Smooth muscle cell (in vitro differentiated cells): ENCODE results near the gene ELAVL2. TPM values are rescaled to one million over a fixed set of nuclear protein-coding genes. Genes with fewer than 3 reads are reported as not detected.

ENCODE experiments used
- DNase-seq: peaks from one replicate; lab custom pipeline; 2025; ENCODE audit not compliant: unreplicated experiment; lab: John Stamatoyannopoulos, UW
- H2AFZ ChIP-seq: fragments of 200-600 bp; sonication (generic); 2 replicates; pipeline ENCODE4 v1.6.0; 2016; ENCODE audit warnings: antibody characterized with exemption, low read depth, mild to moderate bottlenecking
- H3F3A ChIP-seq: fragments of 200-600 bp; sonication (generic); 2 replicates; pipeline ENCODE4 v1.6.0; 2017; ENCODE audit warnings: antibody characterized with exemption, low read depth
- H3K27ac ChIP-seq: fragments of 200-600 bp; sonication (generic); 2 replicates; pipeline ENCODE4 v1.5.1; 2016; ENCODE audit warnings: low read depth, mild to moderate bottlenecking
- H3K27me3 ChIP-seq: fragments of 200-600 bp; sonication (generic); 2 replicates; pipeline ENCODE4 v1.6.1; 2016; ENCODE audit warnings: low read depth, mild to moderate bottlenecking
- H3K36me3 ChIP-seq: fragments of 200-600 bp; sonication (generic); 2 replicates; pipeline ENCODE4 v1.5.1; 2016; ENCODE audit warnings: low read depth
- H3K4me1 ChIP-seq: fragments of 200-600 bp; sonication (generic); 2 replicates; pipeline ENCODE4 v1.5.1; 2016; ENCODE audit warnings: low read depth
- H3K4me2 ChIP-seq: fragments of 200-600 bp; sonication (generic); 2 replicates; pipeline ENCODE4 v1.6.0; 2016; ENCODE audit warnings: mild to moderate bottlenecking
- H3K4me3 ChIP-seq: fragments of 200-600 bp; sonication (generic); 2 replicates; pipeline ENCODE4 v1.5.1; 2016; ENCODE audit warnings: mild to moderate bottlenecking
- H3K79me2 ChIP-seq: fragments of 200-600 bp; sonication (generic); 2 replicates; pipeline ENCODE4 v1.6.0; 2016; ENCODE audit warnings: low read depth, mild to moderate bottlenecking
- H3K9ac ChIP-seq: fragments of 200-600 bp; sonication (generic); 2 replicates; pipeline ENCODE4 v1.6.0; 2016; ENCODE audit warnings: low read depth
- H3K9me3 ChIP-seq: fragments of 200-600 bp; sonication (generic); replicated peaks from 2 replicates; pipeline ENCODE4 v1.5.1; 2016; ENCODE audit warnings: low read depth
- H4K20me1 ChIP-seq: fragments of 200-600 bp; sonication (generic); 2 replicates; pipeline ENCODE4 v1.6.0; 2016; ENCODE audit warnings: low read depth
- WGBS: methylation state at CpG from one replicate; pipeline ENCODE4 v1.1.7; 2016; ENCODE audit warnings: low lambda C conversion rate; 5-methylcytosine and 5-hydroxymethylcytosine counted together
- polyA plus RNA-seq: library from polyadenylated mRNA; unstranded; fragments of >200 nt; fragmentation: Nextera tagmentation; extraction: Ambion mirVana; gene quantifications from 2 replicates; pipeline ENCODE4 v1.2.1, GENCODE V29; 2016
- total RNA-seq: library from RNA; depleted of rRNA; stranded (reverse); fragments of >200 nt; gene quantifications from 2 replicates; pipeline ENCODE4 v1.2.3, GENCODE V29; 2014
- TF ChIP-seq, protein P1 (sequence below): fragments of 200-600 bp; sonication (generic); IDR thresholded peaks from 2 replicates; pipeline ENCODE4 v1.5.1; 2017; ENCODE audit warnings: borderline replicate concordance, mild to moderate bottlenecking, antibody characterized with exemption; ENCODE audit not compliant: insufficient read depth, poor library complexity, severe bottlenecking

ELAVL2 gene
- total and polyA plus RNA-seq, 2 experiments from 2014 or later = 5.6 TPM; not detected in 1

DNA sequence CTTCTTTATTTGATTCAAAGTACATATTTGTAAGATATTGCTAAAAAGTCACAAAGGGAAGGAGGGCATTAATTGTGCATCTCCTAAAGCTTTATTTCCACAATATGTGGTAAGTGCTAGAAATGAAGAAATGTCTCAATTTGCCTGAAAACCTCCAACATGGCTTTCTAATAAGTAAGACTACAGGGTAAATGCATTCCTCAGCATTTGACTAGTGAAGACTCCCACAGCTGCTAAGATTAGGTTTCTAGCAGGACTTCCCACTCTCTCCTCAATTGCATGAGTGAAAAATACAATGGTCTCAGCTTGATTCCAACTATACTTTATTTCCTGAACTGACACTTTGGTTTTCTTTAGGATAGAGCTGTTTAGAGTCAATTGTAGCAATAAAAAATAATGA lies 162.1 kb downstream of the ELAVL2 start:
- no peak overlapping the region for H3K9ac ChIP-seq

DNA sequence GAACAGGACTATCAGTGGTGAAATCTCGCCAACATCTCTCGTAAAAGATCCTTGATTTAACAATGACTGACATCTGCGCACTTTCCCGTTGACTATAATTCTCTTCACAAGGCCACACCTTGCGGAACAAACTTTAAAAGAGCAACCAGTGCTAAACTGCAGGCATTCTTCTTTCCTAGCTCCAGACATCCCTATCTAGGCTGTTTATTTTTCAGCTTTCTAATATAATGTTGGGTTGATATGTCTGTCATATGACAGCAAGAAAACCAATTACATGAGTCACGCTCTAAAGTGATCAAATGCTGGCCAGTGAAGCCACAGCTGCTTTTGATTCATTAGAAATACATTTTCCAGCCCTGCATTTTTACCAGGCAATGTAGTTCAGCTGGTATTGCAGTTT lies 162.5 kb downstream of the ELAVL2 start:
- Histone ChIP-seq H3K4me2 (no peak overlapping the region), H3K4me3 (no peak overlapping the region), H3K27me3 (no peaks in the 10 kb centered on the region), H3K27ac (no peak overlapping the region), H3K36me3 (no peaks in the 10 kb centered on the region), H3F3A (no peaks in the 10 kb centered on the region), H4K20me1 (no peaks in the 10 kb centered on the region), H3K9me3 (no peaks in the 10 kb centered on the region), H2AFZ (no peak overlapping the region), H3K4me1 (no peaks in the 10 kb centered on the region), H3K79me2 (no peaks in the 10 kb centered on the region), H3K9ac (no peak overlapping the region)
- TF ChIP-seq, protein P1, sequence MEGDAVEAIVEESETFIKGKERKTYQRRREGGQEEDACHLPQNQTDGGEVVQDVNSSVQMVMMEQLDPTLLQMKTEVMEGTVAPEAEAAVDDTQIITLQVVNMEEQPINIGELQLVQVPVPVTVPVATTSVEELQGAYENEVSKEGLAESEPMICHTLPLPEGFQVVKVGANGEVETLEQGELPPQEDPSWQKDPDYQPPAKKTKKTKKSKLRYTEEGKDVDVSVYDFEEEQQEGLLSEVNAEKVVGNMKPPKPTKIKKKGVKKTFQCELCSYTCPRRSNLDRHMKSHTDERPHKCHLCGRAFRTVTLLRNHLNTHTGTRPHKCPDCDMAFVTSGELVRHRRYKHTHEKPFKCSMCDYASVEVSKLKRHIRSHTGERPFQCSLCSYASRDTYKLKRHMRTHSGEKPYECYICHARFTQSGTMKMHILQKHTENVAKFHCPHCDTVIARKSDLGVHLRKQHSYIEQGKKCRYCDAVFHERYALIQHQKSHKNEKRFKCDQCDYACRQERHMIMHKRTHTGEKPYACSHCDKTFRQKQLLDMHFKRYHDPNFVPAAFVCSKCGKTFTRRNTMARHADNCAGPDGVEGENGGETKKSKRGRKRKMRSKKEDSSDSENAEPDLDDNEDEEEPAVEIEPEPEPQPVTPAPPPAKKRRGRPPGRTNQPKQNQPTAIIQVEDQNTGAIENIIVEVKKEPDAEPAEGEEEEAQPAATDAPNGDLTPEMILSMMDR = no peak
- no peak for DNase-seq
- WGBS = 87% methylated on average over 6 of the region's 6 CpGs

More for the DNA sequence above, 162.1 kb downstream of the ELAVL2 start:
- no peak overlapping the region for H2AFZ ChIP-seq
- no peak overlapping the region for H3K4me3 ChIP-seq
- no peak overlapping the region for H3K4me2 ChIP-seq
- H4K20me1 ChIP-seq = no peaks in the 10 kb centered on the region
- no peaks in the 10 kb centered on the region for H3K36me3 ChIP-seq
- no peak overlapping the region for H3K27ac ChIP-seq
- H3K27me3 ChIP-seq = no peaks in the 10 kb centered on the region
- H3K9me3 ChIP-seq = no peaks in the 10 kb centered on the region
- DNase-seq = no peak
- H3K79me2 ChIP-seq = no peaks in the 10 kb centered on the region
- TF ChIP-seq, protein P1 = no peak
- no peaks in the 10 kb centered on the region for H3F3A ChIP-seq
- H3K4me1 ChIP-seq = no peaks in the 10 kb centered on the region

DNA sequence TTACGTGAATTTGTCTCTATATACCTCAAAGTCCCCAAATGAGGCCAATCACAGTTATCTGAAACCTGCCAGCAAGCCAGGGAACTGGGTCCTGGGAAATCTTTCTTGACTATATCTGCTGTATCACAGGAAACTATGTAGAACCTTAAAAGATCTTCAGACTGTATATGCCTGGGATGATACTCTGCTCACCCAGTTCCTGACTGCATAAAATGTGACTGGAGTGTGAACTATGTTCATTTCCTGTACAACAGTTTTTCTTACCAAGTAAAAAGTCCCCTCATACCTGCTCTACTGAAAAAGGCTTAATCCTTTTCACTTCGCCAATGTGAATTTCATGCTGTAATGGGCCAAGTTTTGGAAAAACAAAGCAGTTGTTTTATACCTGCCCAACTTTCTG lies 162.9 kb downstream of the ELAVL2 start:
- DNase-seq = no peak
- Histone ChIP-seq H3K27me3 (no peaks in the 10 kb centered on the region), H3K4me1 (no peaks in the 10 kb centered on the region), H2AFZ (no peak overlapping the region), H3F3A (no peaks in the 10 kb centered on the region), H3K4me3 (no peak overlapping the region), H3K27ac (no peak overlapping the region), H3K79me2 (no peaks in the 10 kb centered on the region), H3K9ac (no peak overlapping the region), H3K36me3 (no peaks in the 10 kb centered on the region), H4K20me1 (no peaks in the 10 kb centered on the region), H3K4me2 (no peak overlapping the region), H3K9me3 (no peaks in the 10 kb centered on the region)
- TF ChIP-seq, protein P1 = no peak
- WGBS = 95% methylated on average over 2 of the region's 2 CpGs

DNA sequence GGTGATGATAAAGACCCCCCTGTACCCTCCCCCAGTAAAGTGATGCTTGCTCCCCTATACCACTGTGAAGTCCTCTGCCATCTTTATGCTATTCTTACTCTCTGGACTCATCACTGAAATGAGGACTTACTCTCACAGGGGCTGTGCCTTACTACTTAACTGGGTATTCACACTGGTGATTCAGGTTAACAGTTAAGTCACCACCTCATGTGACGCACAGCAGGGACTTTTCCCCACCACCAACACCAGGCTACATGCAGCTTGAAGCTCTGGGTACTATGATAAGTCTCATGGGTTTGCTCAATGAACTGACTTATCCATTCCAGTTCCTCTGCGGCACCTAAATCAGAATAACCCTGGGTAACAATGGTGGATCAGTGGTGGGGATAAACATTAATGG lies 163.7 kb downstream of the ELAVL2 start:
- Histone ChIP-seq H3K4me1 (no peaks in the 10 kb centered on the region), H2AFZ (no peak overlapping the region), H4K20me1 (no peaks in the 10 kb centered on the region), H3K4me3 (no peak overlapping the region), H3K27ac (no peak overlapping the region), H3K36me3 (no peaks in the 10 kb centered on the region), H3K79me2 (no peaks in the 10 kb centered on the region), H3F3A (no peaks in the 10 kb centered on the region), H3K9me3 (no peaks in the 10 kb centered on the region), H3K27me3 (no peaks in the 10 kb centered on the region), H3K4me2 (no peak overlapping the region), H3K9ac (no peak overlapping the region)
- TF ChIP-seq, protein P1 = no peak
- DNase-seq = no peak
- WGBS = 98% methylated on average over 2 of the region's 2 CpGs
